Adrenal gland (tissue), 12 donors: ENCODE data around the gene ACLY. TPM values are rescaled to one million over a fixed set of nuclear protein-coding genes. Genes with fewer than 3 reads are reported as not detected.

ENCODE experiments used
- DNase-seq, 7 donors: peaks; one replicate each; pipeline ENCODE4 v3.0.0-alpha.2; 2019 to 2020
- H3K27ac ChIP-seq, 5 donors: fragments of 200-600 bp; sonication (generic) in 4 of 5; 1 replicate in 3 of 5; 2 replicates in 2 of 5; pipeline versions ENCODE4 v1.5.1 to v1.8.0; 2016 to 2020; ENCODE audit warnings: mild to moderate bottlenecking in 1 of 5
- H3K27me3 ChIP-seq: fragments of 200-600 bp; 2 replicates; pipeline ENCODE4 v1.8.0; 2021
- H3K36me3 ChIP-seq, 2 donors: fragments of 200-600 bp; replicated peaks in 1 of 2; 1 replicate in 1 of 2; 2 replicates in 1 of 2; pipeline versions ENCODE4 v1.5.1 to v1.8.0; 2018 to 2022
- H3K4me1 ChIP-seq, 2 donors: fragments of 200-600 bp; replicated peaks in 1 of 2; 1 replicate in 1 of 2; 2 replicates in 1 of 2; pipeline versions ENCODE4 v1.5.1 to v1.8.0; 2018 to 2021
- H3K4me3 ChIP-seq, 4 donors: fragments of 200-600 bp; sonication (generic) in 3 of 4; one replicate each; pipeline ENCODE4 v1.5.1; 2016 to 2018
- H3K9me3 ChIP-seq, 3 donors: fragments of 200-600 bp; sonication (generic) in 1 of 3; replicated peaks in 1 of 3; 1 replicate in 2 of 3; 2 replicates in 1 of 3; pipeline versions ENCODE4 v1.5.1 to v1.8.0; 2016 to 2021
- CTCF ChIP-seq, 6 experiments: fragments of 450-650 bp in 4 of 6; fragments of 200-600 bp in 2 of 6; sonication (generic) in 1 of 6; IDR thresholded peaks; 1 replicate in 5 of 6; 2 replicates in 1 of 6; pipeline versions ENCODE4 v1.5.1 to v1.8.0; 2016 to 2021; ENCODE audit warnings: antibody characterized with exemption in 6 of 6, mild to moderate bottlenecking in 2 of 6, moderate library complexity in 1 of 6
- POLR2A ChIP-seq, 2 donors: fragments of 450-650 bp; IDR thresholded peaks; one replicate each; pipeline ENCODE4 v1.6.1; 2017; ENCODE audit warnings: antibody characterized with exemption in 2 of 2, mild to moderate bottlenecking in 2 of 2, moderate library complexity in 1 of 2
- WGBS, 4 donors: extraction: QIAGEN DNeasy Blood & Tissue Kit in 2 of 4; methylation state at CpG; one replicate each; pipeline versions ENCODE4 v1.1.5 to v1.1.7; 2013 to 2017; 5-methylcytosine and 5-hydroxymethylcytosine counted together
- intact Hi-C, 2 donors: fragments of 100-400 bp; cut with DNase I; formaldehyde crosslinking; loops; one replicate each; pipeline versions ENCODE4 v1.14.1 to v1.15.0; 2022 to 2023
- polyA plus RNA-seq, 3 donors: library from polyadenylated mRNA; stranded (reverse); fragments of 200-250 nt in 2 of 3; fragments of 350-450 nt in 1 of 3; fragmentation: Illumina TruSeq in 1 of 3; extraction: RNeasy Lipid Tissue Mini Kit (QIAGEN cat#74804) in 1 of 3; gene quantifications; one replicate each; pipeline ENCODE4 v1.2.3, GENCODE V29; 2013 to 2014
- total RNA-seq, 9 donors: library from RNA; depleted of rRNA in 4 of 9; stranded (reverse); fragments of >200 nt in 4 of 9; fragments of 120-200 nt in 1 of 9; fragmentation: NEBNext Ultra II Directional in 1 of 9; extraction: Animal tissue kit (Norgen Biotek cat#: 25700) in 1 of 9; gene quantifications; one replicate each; pipeline versions ENCODE4 v1.1.0 to v1.2.4, GENCODE V29; 2013 to 2023
- donor health status: healthy with polysubstance abuse.
- donor health status: Bipolar disorder and iron deficiency.
- donor health status: DM: yes; HTN: yes; CAD: no.
- donor health status: DM: no; HTN: no; CAD: no.
- donor health status: DM: no; HTN: no; CAD: no.
- donor health status: DM: yes; HTN: yes; CAD: no.

The ACLY gene
- total and polyA plus RNA-seq, 12 donors: 18.0 to 190 (median 74.0) TPM

GRCh38 chr17:41837761-41838538 lies 80.8 kb downstream of the ACLY start, which contains the start of gene KLHL10:
TSS of gene KLHL10 (plus strand) at chr17:41837825. CDS start at chr17:41837933, 108 bp downstream.
- H3K27me3 ChIP-seq: no peaks in the 10 kb centered on the region
- no peak for DNase-seq
- H3K27ac ChIP-seq: no peak within 1 kb of the TSS
- peak within 1 kb of the TSS in 1 of 4 donors; percentile 84 for H3K4me3 ChIP-seq
- no peaks in the 10 kb centered on the region for H3K36me3 ChIP-seq
- no peak for TF ChIP-seq POLR2A (IDR thresholded peaks at IDR 0.05)
- no peak for TF ChIP-seq CTCF (IDR thresholded peaks at IDR 0.05)
- no peaks in the 10 kb centered on the region for H3K9me3 ChIP-seq
- H3K4me1 ChIP-seq: peaks cover 0 to 15% of the 10 kb centered on the region in 2 donors
- WGBS, 4 donors: 92 to 94% (median 93%) methylated on average over 11 to 15 of the region's 15 CpGs
- intact Hi-C loops: no loop called here

GRCh38 chr17:41836550-41837196 lies 82.1 kb downstream of the ACLY start:
- Histone ChIP-seq H3K4me3 (peak overlapping the region in 2 of 4 donors; percentile 82 to 84), H3K27me3 (no peaks in the 10 kb centered on the region), H3K27ac (peak overlapping the region in 2 of 5 donors; percentile 15 to 75), H3K36me3 (peaks cover 0 to 6% of the 10 kb centered on the region in 2 donors), H3K9me3 (no peaks in the 10 kb centered on the region), H3K4me1 (peaks cover 0 to 15% of the 10 kb centered on the region in 2 donors)
- no peak for DNase-seq
- intact Hi-C loops: no loop called here
- 44 to 49% (median 45%) methylated on average over 21 of the region's 21 CpGs for WGBS, 4 donors
- no peak for TF ChIP-seq CTCF (IDR thresholded peaks at IDR 0.05)
- no peak for TF ChIP-seq POLR2A (IDR thresholded peaks at IDR 0.05)

- H3K4me1 ChIP-seq: peaks cover 0 to 15% of the 10 kb centered on the region in 2 donors
- peak in 6 of 7 donors; percentile 38 to 62 (median 56) for DNase-seq
- WGBS, 4 donors: 1% methylated on average over 15 to 72 of the region's 72 CpGs
- H3K36me3 ChIP-seq: peaks cover 0 to 10% of the 10 kb centered on the region in 2 donors
- TF ChIP-seq POLR2A (IDR thresholded peaks at IDR 0.05) (peak in 1 of 2 donors; percentile 25), CTCF (IDR thresholded peaks at IDR 0.05) (no peak)
- no peaks in the 10 kb centered on the region for H3K27me3 ChIP-seq
- H3K9me3 ChIP-seq: no peaks in the 10 kb centered on the region
- intact Hi-C loops: no loop called here
- H3K4me3 ChIP-seq: peak within 1 kb of the TSS; percentile 82 to 84 (median 82)
- peak within 1 kb of the TSS in 2 of 5 donors; percentile 65 to 75 for H3K27ac ChIP-seq
These were observed 82.8 kb downstream of the ACLY start, which contains the start of gene NT5C3B for GRCh38 chr17:41835800-41836549. TSS of gene NT5C3B (minus strand) at chr17:41836232. CDS start at chr17:41836193, 39 bp downstream.
